Fibroblast of skin of abdomen (primary cell): ENCODE data around the gene LPAR5.

Experiments
- DNase-seq: peaks from one replicate; pipeline ENCODE4 v3.0.0-alpha.2; 2013

Gene LPAR5

GRCh38 chr12:6638305-6638704 is 2.5 kb upstream of the LPAR5 start:
- DNase-seq: no peak

DNA sequence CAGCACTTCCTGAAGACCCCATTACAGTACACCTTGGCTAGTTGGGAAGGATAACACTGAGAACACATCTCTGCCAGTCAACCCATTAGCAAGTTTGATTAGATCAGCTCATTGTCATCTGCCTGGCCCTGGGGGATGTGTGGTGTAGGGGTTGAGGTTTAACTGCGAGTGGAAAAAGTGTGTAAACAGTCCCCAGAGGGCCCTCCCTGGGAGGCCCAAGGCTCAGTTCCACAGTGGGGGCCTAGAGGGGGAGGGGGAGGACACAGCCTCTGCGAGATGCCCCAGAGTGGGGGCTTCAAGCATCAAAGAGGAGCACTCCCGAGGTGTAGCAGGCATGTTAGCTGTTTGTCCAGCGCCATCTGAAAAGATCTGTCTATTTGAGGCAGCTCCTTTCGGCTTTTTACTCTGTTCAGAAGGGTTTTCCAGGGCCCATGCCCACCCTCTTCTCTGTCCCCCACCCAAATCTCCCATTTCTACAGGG is 344 bp downstream of the LPAR5 start:
- DNase-seq: peak; percentile 29

DNA sequence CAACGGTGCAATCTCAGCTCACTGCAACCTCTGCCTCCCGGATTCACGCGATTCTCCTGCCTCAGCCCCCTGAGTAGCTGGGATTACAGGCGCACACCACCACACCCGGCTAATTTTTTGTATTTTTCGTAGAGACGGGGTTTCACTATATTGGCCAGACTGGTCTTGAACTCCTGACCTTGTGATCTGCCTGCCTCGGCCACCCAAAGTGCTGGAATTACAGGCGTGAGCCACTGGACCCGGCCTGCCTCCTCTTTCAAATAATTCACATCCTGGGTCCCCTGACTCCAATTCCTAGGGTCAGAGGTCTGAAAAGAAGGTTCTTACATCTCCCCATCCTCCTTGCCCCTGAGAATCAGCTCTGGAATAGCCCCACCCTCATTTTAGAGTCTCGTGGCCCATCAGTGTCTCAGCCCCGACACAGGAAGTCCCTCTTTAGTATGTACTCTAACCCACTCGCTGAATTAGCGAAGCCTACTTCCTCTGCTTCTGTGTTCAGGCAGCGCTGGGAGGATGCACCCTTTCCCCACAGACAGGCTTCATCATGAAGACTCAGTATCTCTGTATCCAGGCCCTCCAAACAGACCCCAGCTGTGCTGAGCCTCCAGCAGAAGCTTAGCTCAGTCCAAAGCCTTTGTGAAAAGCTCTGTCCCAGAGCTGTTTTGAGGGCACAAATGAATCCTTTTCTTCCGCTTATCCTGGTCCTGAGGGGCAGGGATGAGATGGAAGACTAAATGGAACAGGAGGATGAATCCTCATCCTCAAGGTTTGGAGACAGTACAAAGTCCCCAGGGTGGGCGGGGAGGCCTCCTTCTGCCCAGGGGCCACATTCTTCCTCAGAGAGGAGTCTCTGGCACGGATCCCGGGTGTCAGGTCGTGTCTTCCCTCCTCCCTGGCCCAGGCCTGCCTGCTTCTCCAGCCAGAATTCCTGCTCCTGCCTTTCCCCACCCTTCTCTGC is 3.5 kb downstream of the LPAR5 start:
- DNase-seq: peak; percentile 36

- no peak for DNase-seq
Measured at GRCh38 chr12:6631549-6631961, 4.2 kb downstream of the LPAR5 start.

- DNase-seq: no peak
Measured at GRCh38 chr12:6630736-6631135, 5.0 kb downstream of the LPAR5 start.

- no peak for DNase-seq
Measured at GRCh38 chr12:6627616-6628015, 8.1 kb downstream of the LPAR5 start.

GRCh38 chr12:6626654-6627283 is 9.0 kb downstream of the LPAR5 start:
- no peak for DNase-seq

DNA sequence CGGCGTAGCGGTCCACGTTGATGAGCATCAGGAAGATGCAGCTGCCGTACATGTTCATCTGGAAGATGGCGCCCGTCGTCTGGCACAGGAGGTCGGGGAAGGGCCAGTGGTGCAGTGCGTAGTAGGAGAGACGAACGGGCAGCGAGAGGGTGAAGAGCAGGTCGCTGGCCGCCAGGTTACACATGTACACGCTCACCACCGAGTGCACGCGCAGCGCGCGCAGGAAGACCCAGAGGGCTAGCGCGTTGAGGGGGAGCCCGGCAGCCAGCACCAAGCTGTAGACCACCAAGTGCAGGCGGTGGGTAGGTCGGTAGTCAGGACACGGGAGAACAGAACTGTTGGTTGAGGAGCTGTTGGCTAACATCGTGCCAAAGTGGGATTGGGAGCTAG is 14.9 kb downstream of the LPAR5 start:
- DNase-seq: no peak

DNA sequence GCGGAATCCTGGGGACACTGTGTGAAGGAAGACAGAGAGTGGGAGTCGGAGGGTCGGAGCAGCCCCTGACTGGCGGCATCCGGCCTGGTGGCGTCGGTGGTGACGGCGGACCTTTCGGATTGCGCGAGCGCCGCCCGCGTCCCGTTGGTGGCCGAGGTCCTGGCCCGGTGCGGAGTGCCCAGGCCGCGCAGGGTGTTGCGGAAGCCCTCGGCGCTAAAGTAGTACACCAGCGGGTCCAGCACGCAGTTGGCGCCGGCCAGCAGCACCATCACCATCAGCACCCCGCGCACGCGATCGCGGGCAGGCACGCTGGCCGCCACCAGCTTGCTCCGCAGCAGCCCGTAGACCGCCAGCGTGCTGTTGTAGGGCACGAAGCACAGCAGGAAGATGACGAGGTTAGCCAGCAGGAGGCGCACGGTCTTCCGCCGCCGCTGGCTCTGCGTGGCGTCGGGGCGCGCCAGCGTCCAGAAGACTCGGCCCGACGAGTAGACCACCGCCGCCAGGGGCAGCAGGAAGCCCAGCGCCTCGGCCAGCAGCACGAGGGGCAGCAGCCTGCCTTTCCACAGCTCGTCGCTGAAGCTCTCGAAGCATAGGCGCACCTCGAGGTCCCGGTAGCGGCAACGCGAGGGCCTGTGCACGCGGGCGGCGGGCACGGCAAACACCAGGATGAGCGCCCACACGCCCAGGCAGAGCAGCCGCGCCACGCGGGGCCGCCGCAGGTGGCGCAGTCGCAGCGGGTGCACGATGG is 15.4 kb downstream of the LPAR5 start:
- DNase-seq: peak; percentile 69

- DNase-seq: no peak
Measured at GRCh38 chr12:6618483-6619225, 17.1 kb downstream of the LPAR5 start.

- DNase-seq: no peak
Measured at GRCh38 chr12:6615802-6616201, 20.0 kb downstream of the LPAR5 start.

- peak; percentile 25 for DNase-seq
Measured at GRCh38 chr12:6614513-6615172, 21.1 kb downstream of the LPAR5 start.

DNA sequence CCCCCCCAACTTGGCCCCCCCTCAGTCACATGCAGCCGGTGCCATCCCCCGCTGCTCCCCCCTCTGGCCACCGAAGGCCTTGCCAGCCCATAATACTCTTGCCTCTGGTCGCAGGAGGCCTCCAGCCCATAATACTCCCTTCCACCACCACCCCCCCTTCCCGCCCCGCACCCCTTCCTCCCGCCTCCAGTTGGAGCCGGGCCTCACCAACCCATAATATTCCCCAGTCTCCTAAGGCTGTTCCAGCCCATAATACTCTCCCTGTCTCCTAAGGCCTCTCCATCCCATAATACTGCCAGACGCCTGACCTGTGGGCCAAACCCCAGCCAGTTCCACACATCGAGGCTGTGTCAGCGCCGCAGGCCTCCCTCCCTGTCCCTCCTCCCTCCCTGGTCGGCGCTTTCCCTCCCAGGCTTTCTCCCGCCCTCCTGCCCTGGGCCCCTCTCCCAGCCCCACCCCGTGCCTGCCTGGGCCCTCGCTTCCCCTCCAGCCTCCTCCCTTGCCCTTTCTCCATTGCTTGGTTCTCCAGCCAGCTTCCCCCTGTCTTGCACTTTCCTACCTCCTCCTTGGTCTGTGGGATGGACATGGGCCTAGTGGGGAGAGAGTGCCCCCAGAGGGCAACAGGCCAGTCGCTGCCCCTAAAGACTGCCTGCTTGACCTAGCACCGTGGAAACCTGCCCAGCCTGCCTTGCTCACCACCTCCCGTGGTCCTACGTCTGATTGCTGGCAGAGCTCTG is 21.8 kb downstream of the LPAR5 start:
- peak; percentile 94 for DNase-seq

- DNase-seq: peak; percentile 74
Measured at GRCh38 chr12:6613015-6613775, 22.6 kb downstream of the LPAR5 start.

- DNase-seq: no peak
Measured at GRCh38 chr12:6612652-6613014, 23.1 kb downstream of the LPAR5 start.

DNA sequence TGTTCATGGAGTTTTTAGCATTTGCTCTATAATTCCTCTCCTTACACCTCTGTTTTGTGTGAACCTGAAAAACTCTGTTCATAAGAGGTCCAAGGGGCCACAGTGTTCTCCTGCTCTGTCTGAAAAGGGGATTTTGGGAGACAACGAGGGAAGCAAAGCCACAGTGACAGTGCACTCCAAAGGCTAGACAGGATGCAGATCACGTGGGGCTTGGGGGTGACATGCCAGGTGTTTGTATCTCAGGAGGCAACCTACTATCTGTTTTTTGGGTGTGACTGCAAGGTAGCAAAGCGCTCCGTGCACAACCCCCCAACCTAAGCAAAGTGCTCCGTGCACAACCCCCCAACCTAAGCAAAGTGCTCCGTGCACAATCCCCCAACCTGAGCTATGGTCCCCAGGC is 23.5 kb downstream of the LPAR5 start:
- DNase-seq: no peak

DNA sequence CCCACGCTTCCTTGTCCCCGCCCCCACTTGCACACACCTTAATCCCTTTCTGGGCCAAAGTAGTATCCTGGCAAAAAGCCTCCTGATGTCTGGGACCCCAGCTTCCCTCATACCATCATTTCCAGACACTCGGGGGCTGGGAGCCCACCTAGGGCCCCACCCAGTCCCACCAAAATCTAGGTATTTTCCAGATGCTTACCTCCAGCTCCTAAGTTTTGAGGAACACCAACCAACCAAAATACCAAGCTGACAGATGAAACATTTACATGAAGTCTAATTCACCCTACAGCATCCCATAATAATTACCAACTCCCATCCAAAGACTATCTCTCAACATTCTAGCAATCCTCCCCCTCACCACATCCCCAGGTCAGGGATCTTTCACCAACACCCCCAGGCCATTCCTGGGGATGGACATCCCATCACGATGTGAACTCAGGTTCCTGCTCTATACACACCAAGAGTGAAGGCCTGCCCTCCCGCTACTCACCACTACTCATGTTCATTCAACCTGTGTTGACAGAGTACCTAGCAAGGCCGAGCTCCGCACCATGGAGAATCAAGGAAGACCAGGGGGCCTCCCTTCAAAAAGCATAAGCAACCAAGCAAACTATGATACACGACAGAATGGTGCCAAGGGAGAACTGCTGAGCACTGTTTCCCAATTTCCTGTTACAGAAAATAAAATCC is 27.0 kb downstream of the LPAR5 start:
- no peak for DNase-seq

- peak; percentile 52 for DNase-seq
Measured at GRCh38 chr12:6607751-6608591, 27.8 kb downstream of the LPAR5 start.
